KMS-11 (cell line): Measurements from ENCODE around the gene SPCS1.

Source experiments
- H2AFZ ChIP-seq: fragments of 200-600 bp; sonication (generic); 2 replicates; pipeline ENCODE4 v1.6.1; 2016; ENCODE audit warnings: antibody characterized with exemption, mixed run types, low read depth
- H3K27ac ChIP-seq: fragments of 200-600 bp; sonication (generic); 2 replicates; pipeline ENCODE4 v1.6.1; 2016; ENCODE audit warnings: mild to moderate bottlenecking, mixed run types
- H3K27me3 ChIP-seq: fragments of 200-600 bp; sonication (generic); 2 replicates; pipeline ENCODE4 v1.6.1; 2017; ENCODE audit warnings: mild to moderate bottlenecking, low read depth, mixed run types, moderate library complexity; ENCODE audit not compliant: insufficient read depth
- H3K36me3 ChIP-seq: fragments of 200-600 bp; sonication (generic); 2 replicates; pipeline ENCODE4 v1.6.1; 2017; ENCODE audit warnings: mild to moderate bottlenecking, mixed run types; ENCODE audit not compliant: insufficient read depth
- H3K4me1 ChIP-seq: fragments of 200-600 bp; sonication (generic); 2 replicates; pipeline ENCODE4 v1.6.1; 2016; ENCODE audit warnings: mild to moderate bottlenecking, low read depth, mixed run types; ENCODE audit not compliant: poor library complexity, severe bottlenecking
- H3K4me2 ChIP-seq: fragments of 200-600 bp; sonication (generic); 2 replicates; pipeline ENCODE4 v1.7.0; 2016; ENCODE audit warnings: mild to moderate bottlenecking, mixed run types
- H3K4me3 ChIP-seq: fragments of 200-600 bp; sonication (generic); IDR thresholded peaks from 2 replicates; pipeline ENCODE4 v1.6.1; 2017; ENCODE audit warnings: low read depth, low read length, mixed read lengths; ENCODE audit not compliant: insufficient read depth
- H3K79me2 ChIP-seq: fragments of 200-600 bp; sonication (generic); 2 replicates; pipeline ENCODE4 v1.6.1; 2016; ENCODE audit warnings: low read depth, mixed run types; ENCODE audit not compliant: insufficient read depth
- H3K9ac ChIP-seq: fragments of 200-600 bp; sonication (generic); 2 replicates; pipeline ENCODE4 v1.6.1; 2016; ENCODE audit warnings: mild to moderate bottlenecking, mixed run types
- H4K20me1 ChIP-seq: fragments of 200-600 bp; sonication (generic); 2 replicates; pipeline ENCODE4 v1.6.1; 2016; ENCODE audit warnings: mild to moderate bottlenecking, mixed run types; ENCODE audit not compliant: insufficient read depth
- TF ChIP-seq, protein P1 (sequence below): fragments of 200-600 bp; sonication (generic); conservative IDR thresholded peaks from 2 replicates; pipeline ENCODE4 v1.6.1; 2017; ENCODE audit warnings: low read depth, mild to moderate bottlenecking, antibody characterized with exemption, low read length, moderate library complexity, mixed read lengths

SPCS1 gene

DNA sequence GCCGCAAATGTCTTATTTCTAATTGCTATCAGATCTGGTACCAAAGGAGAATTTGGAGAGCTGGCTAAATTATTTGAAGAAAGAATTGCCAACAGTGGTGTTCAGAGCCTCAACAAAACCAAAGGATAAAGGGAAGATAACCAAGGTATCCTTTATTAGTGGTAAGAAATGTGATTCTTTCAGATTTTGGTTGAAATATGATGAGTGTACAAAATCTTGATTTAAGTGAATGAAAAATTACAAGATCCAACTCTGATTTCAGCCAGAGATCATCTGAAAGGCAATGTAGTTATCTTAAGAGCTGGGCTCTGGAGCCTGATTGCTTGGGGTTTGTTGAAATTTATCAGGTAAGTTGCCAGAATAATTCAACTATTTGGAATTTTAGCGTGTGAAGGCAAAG is 15.3 kb upstream of the SPCS1 start:
- no peak overlapping the region for H3K4me2 ChIP-seq
- H2AFZ ChIP-seq = no peak overlapping the region
- H3K4me1 ChIP-seq = peaks cover 80% of the 10 kb centered on the region
- no peaks in the 10 kb centered on the region for H4K20me1 ChIP-seq
- no peak overlapping the region for H3K9ac ChIP-seq
- H3K79me2 ChIP-seq = peaks cover 49% of the 10 kb centered on the region
- no peaks in the 10 kb centered on the region for H3K27me3 ChIP-seq
- peaks cover 17% of the 10 kb centered on the region; the same call in 1 of the 2 replicates for H3K36me3 ChIP-seq
- H3K4me3 ChIP-seq = no peak overlapping the region
- TF ChIP-seq, protein P1, sequence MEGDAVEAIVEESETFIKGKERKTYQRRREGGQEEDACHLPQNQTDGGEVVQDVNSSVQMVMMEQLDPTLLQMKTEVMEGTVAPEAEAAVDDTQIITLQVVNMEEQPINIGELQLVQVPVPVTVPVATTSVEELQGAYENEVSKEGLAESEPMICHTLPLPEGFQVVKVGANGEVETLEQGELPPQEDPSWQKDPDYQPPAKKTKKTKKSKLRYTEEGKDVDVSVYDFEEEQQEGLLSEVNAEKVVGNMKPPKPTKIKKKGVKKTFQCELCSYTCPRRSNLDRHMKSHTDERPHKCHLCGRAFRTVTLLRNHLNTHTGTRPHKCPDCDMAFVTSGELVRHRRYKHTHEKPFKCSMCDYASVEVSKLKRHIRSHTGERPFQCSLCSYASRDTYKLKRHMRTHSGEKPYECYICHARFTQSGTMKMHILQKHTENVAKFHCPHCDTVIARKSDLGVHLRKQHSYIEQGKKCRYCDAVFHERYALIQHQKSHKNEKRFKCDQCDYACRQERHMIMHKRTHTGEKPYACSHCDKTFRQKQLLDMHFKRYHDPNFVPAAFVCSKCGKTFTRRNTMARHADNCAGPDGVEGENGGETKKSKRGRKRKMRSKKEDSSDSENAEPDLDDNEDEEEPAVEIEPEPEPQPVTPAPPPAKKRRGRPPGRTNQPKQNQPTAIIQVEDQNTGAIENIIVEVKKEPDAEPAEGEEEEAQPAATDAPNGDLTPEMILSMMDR = no peak
- no peak overlapping the region for H3K27ac ChIP-seq

GRCh38 chr3:52693071-52693470 is 12.8 kb upstream of the SPCS1 start:
- Histone ChIP-seq H3K36me3 (peaks cover 7% of the 10 kb centered on the region; the same call in 1 of the 2 replicates), H3K4me3 (no peak overlapping the region), H3K27ac (no peak overlapping the region), H4K20me1 (no peaks in the 10 kb centered on the region), H3K4me2 (no peak overlapping the region), H2AFZ (no peak overlapping the region), H3K79me2 (peaks cover 27% of the 10 kb centered on the region), H3K27me3 (no peaks in the 10 kb centered on the region), H3K4me1 (peaks cover 94% of the 10 kb centered on the region), H3K9ac (no peak overlapping the region)
- TF ChIP-seq, protein P1 = no peak

GRCh38 chr3:52694528-52695189 is 11.2 kb upstream of the SPCS1 start:
- H3K27ac ChIP-seq = no peak overlapping the region
- no peaks in the 10 kb centered on the region for H4K20me1 ChIP-seq
- no peak overlapping the region for H3K4me3 ChIP-seq
- peak overlapping the region; percentile 44; the same call in 1 of the 2 replicates for H3K4me2 ChIP-seq
- H3K27me3 ChIP-seq = no peaks in the 10 kb centered on the region
- no peak overlapping the region for H2AFZ ChIP-seq
- TF ChIP-seq, protein P1 = no peak
- peaks cover 2% of the 10 kb centered on the region; the same call in 1 of the 2 replicates for H3K36me3 ChIP-seq
- peaks cover 12% of the 10 kb centered on the region; the same call in 1 of the 2 replicates for H3K79me2 ChIP-seq
- H3K4me1 ChIP-seq = peaks cover 79% of the 10 kb centered on the region
- no peak overlapping the region for H3K9ac ChIP-seq

GRCh38 chr3:52695798-52696671 is 9.9 kb upstream of the SPCS1 start:
- TF ChIP-seq, protein P1 = no peak
- Histone ChIP-seq H3K4me1 (peaks cover 68% of the 10 kb centered on the region), H3K4me3 (no peak overlapping the region), H3K36me3 (no peaks in the 10 kb centered on the region; the same call in 1 of the 2 replicates), H3K79me2 (peaks cover 2% of the 10 kb centered on the region; the same call in 1 of the 2 replicates), H3K27me3 (no peaks in the 10 kb centered on the region), H3K9ac (no peak overlapping the region), H3K4me2 (peak overlapping the region; percentile 44), H4K20me1 (no peaks in the 10 kb centered on the region), H2AFZ (no peak overlapping the region), H3K27ac (peak overlapping the region; percentile 35; the same call in 1 of the 2 replicates)
